Fibroblast of peridontal ligament (primary cell): ENCODE results near the gene EPS8L3.
"Not testable (repeated sequence)": the region's sequence is repeated elsewhere in the genome, so short reads cannot be mapped to it uniquely, and the experiment has no call there.

ENCODE experiments used
- DNase-seq: peaks from one replicate; pipeline ENCODE4 v3.0.0-alpha.2; 2010; ENCODE audit errors: extremely low read depth

EPS8L3 gene

DNA sequence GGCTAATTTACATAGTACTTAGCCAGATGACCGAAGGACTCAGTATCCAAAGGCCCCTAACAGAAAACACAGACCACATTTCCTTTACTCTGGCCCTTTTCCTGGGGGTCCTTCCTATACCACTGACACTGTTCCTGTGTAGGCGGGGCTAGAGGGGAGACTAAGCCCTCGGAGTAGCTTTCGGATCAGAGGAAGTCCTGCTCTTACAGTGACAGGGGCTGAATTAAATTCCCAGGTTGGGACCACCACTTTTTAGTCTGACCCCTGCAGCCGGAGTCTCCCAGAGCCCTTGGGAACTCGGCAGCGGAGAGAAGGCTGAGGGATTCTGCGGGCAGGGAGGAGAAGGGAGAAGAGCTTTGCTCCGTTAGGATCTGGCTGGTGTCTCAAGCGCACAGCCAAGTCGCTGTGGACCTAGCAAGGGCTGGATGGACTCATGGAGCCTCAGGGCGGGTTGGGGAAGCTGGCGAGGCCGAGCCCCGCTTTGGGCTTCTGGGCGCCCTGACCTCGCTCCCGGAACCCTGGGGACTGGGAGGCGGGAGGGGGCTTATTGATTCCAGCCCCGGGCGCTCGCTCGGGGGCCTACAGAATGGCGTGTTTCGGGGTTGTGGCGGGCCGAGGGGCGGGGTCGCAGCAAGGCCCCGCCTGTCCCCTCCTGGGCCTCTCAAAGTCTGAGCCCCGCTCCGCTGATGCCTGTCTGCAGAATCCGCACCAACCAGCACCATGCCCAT is 52.0 kb downstream of the EPS8L3 start, which contains the start of gene GSTM5:
Gene GSTM5 (plus strand): TSS at position 659 of the 728 bp plus-strand sequence. CDS start 62 bp downstream, at position 721.
- not testable (repeated sequence) for DNase-seq

DNA sequence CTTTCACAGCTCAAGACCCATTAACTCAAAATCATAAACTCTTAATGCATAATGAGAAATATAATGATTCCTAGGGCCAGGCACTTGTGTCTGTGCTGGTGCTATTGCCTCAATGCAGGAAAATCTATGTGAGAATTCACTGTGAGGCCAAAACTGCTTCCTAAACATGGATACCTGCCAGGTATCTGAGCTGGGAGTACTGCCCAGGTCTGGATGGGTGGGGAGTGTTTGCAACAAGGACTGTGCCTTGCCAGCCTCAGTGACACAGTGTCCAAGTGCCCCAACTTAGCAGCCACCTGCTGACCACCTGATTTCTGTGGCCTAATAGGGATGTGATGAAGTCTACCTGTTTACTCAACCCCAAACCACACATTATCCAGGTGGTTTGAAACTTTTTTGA is 53.9 kb downstream of the EPS8L3 start:
- not testable (repeated sequence) for DNase-seq

DNA sequence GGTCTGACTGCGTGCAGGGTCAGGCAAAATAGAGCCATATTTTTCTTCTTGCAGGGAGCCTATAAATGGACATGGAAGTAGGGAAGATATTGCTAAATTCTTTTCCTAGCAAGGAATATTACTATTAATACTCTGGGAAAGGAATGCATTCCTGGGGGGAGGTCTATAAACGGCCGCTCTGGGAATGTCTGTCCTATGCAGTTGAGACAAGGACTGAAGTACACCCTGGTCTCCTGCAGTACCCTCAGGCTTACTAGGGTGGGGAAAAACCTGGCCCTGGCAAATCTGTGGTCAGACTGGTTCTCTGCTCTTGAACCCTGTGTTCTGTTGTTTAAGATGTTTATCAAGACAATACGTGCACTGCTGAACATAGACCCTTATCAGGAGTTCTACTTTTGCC is 54.8 kb downstream of the EPS8L3 start:
- not testable (repeated sequence) for DNase-seq

- DNase-seq: no peak
Measured at GRCh38 chr1:109705411-109705810, 58.3 kb downstream of the EPS8L3 start.

GRCh38 chr1:109704173-109704572 is 59.5 kb downstream of the EPS8L3 start:
- no peak for DNase-seq

- DNase-seq: not testable (repeated sequence)
Measured at GRCh38 chr1:109702940-109703339, 60.8 kb downstream of the EPS8L3 start.
